K562 (cell line): Measurements from ENCODE around the gene SNX17. TPM values are rescaled to one million over a fixed set of nuclear protein-coding genes. Genes with fewer than 3 reads are reported as not detected.
A peak's percentile ranks its signal among the peaks of the same experiment; 100 is the strongest.

Experiments
- CEBPG ChIP-seq, 3 experiments: fragments of 200-800 bp in 1 of 3; sonication (Bioruptor generic) in 1 of 3; sonication (generic) in 1 of 3; formaldehyde crosslinking in 1 of 3; IDR thresholded peaks in 2 of 3; conservative IDR thresholded peaks in 1 of 3; 2 replicates each; pipeline versions ENCODE4 v1.6.1 to v1.8.0; 2016 to 2022; ENCODE audit warnings: missing compliant biosample characterization in 2 of 3, missing genetic modification characterization in 2 of 3, mild to moderate bottlenecking in 1 of 3, missing genetic modification reagents in 1 of 3
- ETV6 ChIP-seq, 3 experiments: fragments of 150-350 bp in 1 of 3; sonication (generic) in 1 of 3; formaldehyde crosslinking in 1 of 3; IDR thresholded peaks; 2 replicates each; pipeline versions ENCODE4 v1.6.1 to v1.8.0; 2014 to 2022; ENCODE audit warnings: borderline replicate concordance in 2 of 3, low read depth in 2 of 3, antibody characterized with exemption in 1 of 3, low read length in 1 of 3, mild to moderate bottlenecking in 1 of 3, missing genetic modification reagents in 1 of 3
- GTF2A2 ChIP-seq: IDR thresholded peaks from 2 replicates; pipeline ENCODE4 v1.6.1; 2016; ENCODE audit warnings: mild to moderate bottlenecking, missing genetic modification characterization, missing compliant biosample characterization
- HNRNPH1 ChIP-seq: fragments of 200-400 bp; formaldehyde crosslinking; optimal IDR thresholded peaks from 2 replicates; pipeline ENCODE3; 2017; ENCODE audit warnings: low read depth, mild to moderate bottlenecking, low read length, moderate library complexity
- LARP7 ChIP-seq: fragments of 450-650 bp; IDR thresholded peaks from 2 replicates; pipeline ENCODE4 v1.6.1; 2016
- NR2C1 ChIP-seq, 2 experiments: fragments of 450-650 bp; IDR thresholded peaks; 2 replicates each; pipeline ENCODE4 v1.6.1; 2017; ENCODE audit warnings: mild to moderate bottlenecking in 2 of 2, antibody characterized with exemption in 1 of 2, inconsistent platforms in 1 of 2, missing compliant biosample characterization in 1 of 2, missing genetic modification characterization in 1 of 2
- SAP30 ChIP-seq: fragments of 200-600 bp; sonication (generic); IDR thresholded peaks from 2 replicates; pipeline ENCODE4 v1.6.1; 2012; ENCODE audit warnings: borderline replicate concordance, low read depth, mild to moderate bottlenecking, moderate library complexity, low read length, control low read depth, inconsistent platforms; ENCODE audit not compliant: insufficient read depth, poor library complexity, severe bottlenecking
- SNIP1 ChIP-seq: fragments of 450-650 bp; IDR thresholded peaks from 2 replicates; pipeline ENCODE4 v1.7.1; 2017; ENCODE audit warnings: low read depth, mild to moderate bottlenecking
- ZNF274 ChIP-seq: IDR thresholded peaks from 2 replicates; pipeline ENCODE4 v1.6.1; 2011; ENCODE audit warnings: low read depth, mild to moderate bottlenecking, low read length, moderate library complexity, borderline replicate concordance
- ZNF311 ChIP-seq: fragments of 250-450 bp; sonication (Bioruptor Pico); IDR thresholded peaks from 2 replicates; pipeline ENCODE4 v1.4.0; 2020; ENCODE audit warnings: mild to moderate bottlenecking, moderate library complexity
- ZNF354B ChIP-seq: fragments of 250-450 bp; sonication (Bioruptor Pico); IDR thresholded peaks from 2 replicates; pipeline ENCODE4 v1.4.0; 2020
- ZNF707 ChIP-seq: fragments of 250-450 bp; sonication (Bioruptor Pico); conservative IDR thresholded peaks from 2 replicates; pipeline ENCODE4 v1.8.0; 2022; ENCODE audit warnings: inconsistent platforms, mild to moderate bottlenecking, moderate library complexity
- polyA plus RNA-seq, 8 experiments: library from polyadenylated mRNA; depleted of rRNA in 4 of 8; stranded (reverse) in 5 of 8; unstranded in 3 of 8; fragments of >200 nt; fragmentation: Nextera tagmentation in 2 of 8; fragmentation: Illumina TruSeq in 1 of 8; extraction: Ambion mirVana in 2 of 8; extraction: Trizol in 1 of 8; gene quantifications; 2 replicates each; pipeline versions ENCODE4 v1.2.1 to v1.2.3, GENCODE V29; 2011 to 2014; ENCODE audit warnings: inconsistent platforms in 1 of 8, missing spikeins in 1 of 8
- total RNA-seq, 7 experiments: library from RNA; depleted of rRNA in 6 of 7; stranded (reverse); fragments of >200 nt in 6 of 7; fragmentation: Illumina TruSeq in 2 of 7; extraction: Trizol in 2 of 7; gene quantifications; 2 replicates each; pipeline versions ENCODE4 v1.2.1 to v1.2.3, GENCODE V29; 2011 to 2021; ENCODE audit warnings: low replicate concordance in 1 of 7
- TF ChIP-seq, protein P1 (sequence below): fragments of 250-450 bp; sonication (Bioruptor Pico); IDR thresholded peaks from 2 replicates; pipeline ENCODE4 v1.4.0; 2020; ENCODE audit warnings: mild to moderate bottlenecking
- TF ChIP-seq, protein P2 (sequence below), 2 experiments: fragments of 450-650 bp; IDR thresholded peaks; 2 replicates each; pipeline ENCODE4 v1.6.1; 2018; ENCODE audit warnings: mild to moderate bottlenecking in 2 of 2, low read depth in 1 of 2; ENCODE audit not compliant: partially characterized antibody in 2 of 2

The SNX17 gene
- total and polyA plus RNA-seq, 9 of the 15 experiments (the other 6 are each of a cell fraction or from before 2014, with no cell fraction given), result 3.0 to 75.7 (median 54.6) TPM

DNA sequence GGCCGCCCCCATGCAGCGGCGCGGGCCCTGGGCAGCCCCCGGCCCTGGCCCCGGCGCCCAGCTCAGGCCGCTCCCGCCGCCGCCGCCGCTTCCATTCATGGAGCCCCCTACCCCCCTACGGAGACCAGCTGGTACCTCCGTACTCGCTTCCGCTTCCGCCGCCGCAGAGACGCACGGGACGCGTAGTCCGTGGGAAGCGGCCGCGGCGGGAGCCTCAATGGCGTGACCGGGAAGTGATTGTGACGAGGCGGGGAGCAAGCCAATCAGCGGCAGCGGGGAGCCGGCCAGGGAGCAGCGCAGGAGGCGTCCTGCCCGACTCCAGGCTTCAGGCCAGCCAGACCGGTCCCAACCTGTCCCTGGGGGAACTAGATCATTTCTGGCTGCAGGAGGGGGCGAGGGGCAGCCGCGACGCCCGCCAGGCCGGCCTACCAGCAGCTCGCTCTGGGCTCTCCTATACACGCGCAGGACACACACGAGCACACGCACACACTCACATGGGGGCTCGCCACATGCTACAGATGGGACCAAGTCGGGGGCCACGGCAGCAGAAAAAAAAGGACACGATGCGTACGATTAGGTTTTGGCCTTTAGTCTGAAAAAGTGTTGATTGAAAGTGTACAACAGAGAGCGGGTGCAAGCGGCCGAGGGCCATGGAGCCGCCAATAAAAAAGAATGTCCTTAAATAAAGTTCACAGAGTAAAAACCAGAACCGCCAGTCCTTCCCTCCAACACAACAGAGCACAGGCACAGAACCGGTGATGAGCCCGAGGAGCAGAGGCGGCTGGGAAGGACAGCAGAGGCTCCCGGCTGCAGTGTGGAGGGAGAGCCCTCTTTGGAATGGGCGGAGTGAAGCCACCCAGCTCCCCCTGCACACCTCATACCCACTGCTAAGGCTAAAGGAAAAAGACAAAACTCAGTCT lies 10.5 kb downstream of the SNX17 start, which contains the start of gene ZNF513 (continued):
- TF ChIP-seq SNIP1 (no peak), NR2C1 (IDR thresholded peaks at IDR 0.05) (peak; percentile 97), NR2C1 (tag; IDR thresholded peaks at IDR 0.05) (peak; percentile 98), ZNF354B (no peak), ZNF707 (CRISPR knock-in tag) (no peak), CEBPG (CRISPR knock-in tag; IDR thresholded peaks at IDR 0.05) (no peak), CEBPG (tag; conservative IDR thresholded peaks at IDR 0.05 in 1 of 2, IDR thresholded peaks at IDR 0.05 in 1 of 2) (no peak), HNRNPH1 (no peak), ETV6 (IDR thresholded peaks at IDR 0.05; ENCODE audit: borderline replicate concordance in 1 of 2, low read depth in 2 of 2, low read length in 1 of 2) (no peak), ETV6 (CRISPR knock-in tag; IDR thresholded peaks at IDR 0.05; ENCODE audit: borderline replicate concordance) (no peak), SAP30 (peak; percentile 16), ZNF274 (no peak), LARP7 (0 out of 2 replicates have a peak, but pooled peaks have one; percentile 70), GTF2A2 (tag) (no peak), ZNF311 (no peak)
- TF ChIP-seq, protein P1, sequence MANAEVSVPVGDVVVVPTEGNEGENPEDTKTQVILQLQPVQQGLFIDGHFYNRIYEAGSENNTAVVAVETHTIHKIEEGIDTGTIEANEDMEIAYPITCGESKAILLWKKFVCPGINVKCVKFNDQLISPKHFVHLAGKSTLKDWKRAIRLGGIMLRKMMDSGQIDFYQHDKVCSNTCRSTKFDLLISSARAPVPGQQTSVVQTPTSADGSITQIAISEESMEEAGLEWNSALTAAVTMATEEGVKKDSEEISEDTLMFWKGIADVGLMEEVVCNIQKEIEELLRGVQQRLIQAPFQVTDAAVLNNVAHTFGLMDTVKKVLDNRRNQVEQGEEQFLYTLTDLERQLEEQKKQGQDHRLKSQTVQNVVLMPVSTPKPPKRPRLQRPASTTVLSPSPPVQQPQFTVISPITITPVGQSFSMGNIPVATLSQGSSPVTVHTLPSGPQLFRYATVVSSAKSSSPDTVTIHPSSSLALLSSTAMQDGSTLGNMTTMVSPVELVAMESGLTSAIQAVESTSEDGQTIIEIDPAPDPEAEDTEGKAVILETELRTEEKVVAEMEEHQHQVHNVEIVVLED (CRISPR knock-in tag), result peak; percentile 54; the same call in 1 of the 2 replicates
- TF ChIP-seq, protein P2, sequence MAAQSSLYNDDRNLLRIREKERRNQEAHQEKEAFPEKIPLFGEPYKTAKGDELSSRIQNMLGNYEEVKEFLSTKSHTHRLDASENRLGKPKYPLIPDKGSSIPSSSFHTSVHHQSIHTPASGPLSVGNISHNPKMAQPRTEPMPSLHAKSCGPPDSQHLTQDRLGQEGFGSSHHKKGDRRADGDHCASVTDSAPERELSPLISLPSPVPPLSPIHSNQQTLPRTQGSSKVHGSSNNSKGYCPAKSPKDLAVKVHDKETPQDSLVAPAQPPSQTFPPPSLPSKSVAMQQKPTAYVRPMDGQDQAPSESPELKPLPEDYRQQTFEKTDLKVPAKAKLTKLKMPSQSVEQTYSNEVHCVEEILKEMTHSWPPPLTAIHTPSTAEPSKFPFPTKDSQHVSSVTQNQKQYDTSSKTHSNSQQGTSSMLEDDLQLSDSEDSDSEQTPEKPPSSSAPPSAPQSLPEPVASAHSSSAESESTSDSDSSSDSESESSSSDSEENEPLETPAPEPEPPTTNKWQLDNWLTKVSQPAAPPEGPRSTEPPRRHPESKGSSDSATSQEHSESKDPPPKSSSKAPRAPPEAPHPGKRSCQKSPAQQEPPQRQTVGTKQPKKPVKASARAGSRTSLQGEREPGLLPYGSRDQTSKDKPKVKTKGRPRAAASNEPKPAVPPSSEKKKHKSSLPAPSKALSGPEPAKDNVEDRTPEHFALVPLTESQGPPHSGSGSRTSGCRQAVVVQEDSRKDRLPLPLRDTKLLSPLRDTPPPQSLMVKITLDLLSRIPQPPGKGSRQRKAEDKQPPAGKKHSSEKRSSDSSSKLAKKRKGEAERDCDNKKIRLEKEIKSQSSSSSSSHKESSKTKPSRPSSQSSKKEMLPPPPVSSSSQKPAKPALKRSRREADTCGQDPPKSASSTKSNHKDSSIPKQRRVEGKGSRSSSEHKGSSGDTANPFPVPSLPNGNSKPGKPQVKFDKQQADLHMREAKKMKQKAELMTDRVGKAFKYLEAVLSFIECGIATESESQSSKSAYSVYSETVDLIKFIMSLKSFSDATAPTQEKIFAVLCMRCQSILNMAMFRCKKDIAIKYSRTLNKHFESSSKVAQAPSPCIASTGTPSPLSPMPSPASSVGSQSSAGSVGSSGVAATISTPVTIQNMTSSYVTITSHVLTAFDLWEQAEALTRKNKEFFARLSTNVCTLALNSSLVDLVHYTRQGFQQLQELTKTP (IDR thresholded peaks at IDR 0.05; ENCODE audit: low read depth in 1 of 2, partially characterized antibody in 2 of 2), result no peak
